CD14-positive monocyte (primary cell): Measurements from ENCODE around the gene TMEM116. TPM values are rescaled to one million over a fixed set of nuclear protein-coding genes. Genes with fewer than 3 reads are reported as not detected.

Experiments
- DNase-seq, 3 donors: peaks; one replicate each; pipeline ENCODE4 v3.0.0-alpha.2; 2011 to 2022
- H2AFZ ChIP-seq: 2 replicates; pipeline ENCODE4 v1.6.0; 2012; ENCODE audit warnings: mild to moderate bottlenecking, low read depth, low read length, inconsistent platforms; ENCODE audit not compliant: insufficient read depth, poor library complexity, severe bottlenecking
- H3K27ac ChIP-seq, 2 donors: 1 replicate in 1 of 2; 2 replicates in 1 of 2; pipeline ENCODE4 v1.5.1; 2012 to 2013; ENCODE audit warnings: low read length in 2 of 2, control low read depth in 1 of 2, inconsistent platforms in 1 of 2, low read depth in 1 of 2, mild to moderate bottlenecking in 1 of 2
- H3K27me3 ChIP-seq, 2 donors: one replicate each; pipeline versions ENCODE4 v1.6.0 to v1.6.1; 2011 to 2013; ENCODE audit warnings: low read length in 2 of 2; ENCODE audit not compliant: control insufficient read depth in 2 of 2, insufficient read depth in 2 of 2
- H3K36me3 ChIP-seq, 2 donors: replicated peaks in 1 of 2; 1 replicate in 1 of 2; 2 replicates in 1 of 2; pipeline versions ENCODE4 v1.5.1 to v1.6.1; 2012 to 2013; ENCODE audit warnings: low read length in 2 of 2, control low read depth in 1 of 2, inconsistent platforms in 1 of 2, mild to moderate bottlenecking in 1 of 2; ENCODE audit not compliant: insufficient read depth in 2 of 2, control insufficient read depth in 1 of 2
- H3K4me1 ChIP-seq, 2 donors: 1 replicate in 1 of 2; 2 replicates in 1 of 2; pipeline versions ENCODE4 v1.5.1 to v1.6.1; 2012 to 2013; ENCODE audit warnings: low read length in 2 of 2, control low read depth in 1 of 2, inconsistent platforms in 1 of 2, mild to moderate bottlenecking in 1 of 2, moderate library complexity in 1 of 2; ENCODE audit not compliant: insufficient read depth in 2 of 2, control insufficient read depth in 1 of 2
- H3K4me2 ChIP-seq: replicated peaks from 2 replicates; pipeline ENCODE3; 2012; ENCODE audit warnings: low read length, moderate library complexity, mild to moderate bottlenecking; ENCODE audit not compliant: poor library complexity, severe bottlenecking; ENCODE audit errors: extremely low read depth
- H3K4me3 ChIP-seq, 3 experiments: fragments of 200-600 bp in 1 of 3; sonication (generic) in 1 of 3; replicated peaks in 1 of 3; 1 replicate in 2 of 3; 2 replicates in 1 of 3; pipeline ENCODE4 v1.5.1; 2011 to 2013; ENCODE audit warnings: low read length in 3 of 3, mild to moderate bottlenecking in 3 of 3, control low read depth in 2 of 3, low read depth in 2 of 3, inconsistent platforms in 1 of 3, moderate library complexity in 1 of 3
- H3K79me2 ChIP-seq: 2 replicates; pipeline ENCODE4 v1.6.0; 2012; ENCODE audit warnings: mild to moderate bottlenecking, control low read depth, inconsistent platforms, low read length, moderate library complexity; ENCODE audit not compliant: insufficient read depth
- H3K9ac ChIP-seq: 2 replicates; pipeline ENCODE4 v1.6.0; 2017; ENCODE audit warnings: low read length, mild to moderate bottlenecking; ENCODE audit not compliant: insufficient read depth, poor library complexity, severe bottlenecking
- H3K9me3 ChIP-seq, 2 donors: replicated peaks in 1 of 2; 1 replicate in 1 of 2; 2 replicates in 1 of 2; pipeline versions ENCODE4 v1.5.1 to v1.6.1; 2012 to 2013; ENCODE audit warnings: low read length in 2 of 2, control low read depth in 1 of 2; ENCODE audit not compliant: control insufficient read depth in 1 of 2, insufficient read depth in 1 of 2
- H4K20me1 ChIP-seq: 2 replicates; pipeline ENCODE4 v1.6.0; 2012; ENCODE audit warnings: mild to moderate bottlenecking, low read length, control low read depth, moderate library complexity; ENCODE audit not compliant: insufficient read depth
- H3K27ac Mint-ChIP-seq, 7 donors: one replicate each; pipeline ENCODE4 v1.8.0; 2020; ENCODE audit warnings: mild to moderate bottlenecking in 7 of 7, mixed read lengths in 7 of 7, moderate library complexity in 6 of 7, inconsistent platforms in 2 of 7
- H3K27me3 Mint-ChIP-seq, 3 donors: one replicate each; pipeline ENCODE4 v1.8.0; 2021 to 2022; ENCODE audit warnings: low read depth in 3 of 3, mild to moderate bottlenecking in 3 of 3, mixed read lengths in 3 of 3, moderate library complexity in 3 of 3, inconsistent platforms in 1 of 3
- H3K36me3 Mint-ChIP-seq, 2 donors: one replicate each; pipeline ENCODE4 v1.8.0; 2020; ENCODE audit warnings: mixed read lengths in 2 of 2, inconsistent platforms in 1 of 2, mild to moderate bottlenecking in 1 of 2
- H3K4me1 Mint-ChIP-seq: one replicate; pipeline ENCODE4 v1.8.0; 2020; ENCODE audit warnings: mild to moderate bottlenecking, mixed read lengths
- H3K4me3 Mint-ChIP-seq, 2 donors: one replicate each; pipeline ENCODE4 v1.8.0; 2020; ENCODE audit warnings: mild to moderate bottlenecking in 2 of 2, mixed read lengths in 2 of 2, moderate library complexity in 1 of 2
- H3K9me3 Mint-ChIP-seq, 7 donors: one replicate each; pipeline ENCODE4 v1.8.0; 2020 to 2022; ENCODE audit warnings: mixed read lengths in 7 of 7, mild to moderate bottlenecking in 6 of 7, moderate library complexity in 6 of 7, inconsistent platforms in 2 of 7
- WGBS: methylation state at CpG from one replicate; pipeline ENCODE4 v1.1.5; 2013; ENCODE audit warnings: missing lambda C conversion rate; ENCODE audit not compliant: insufficient coverage; 5-methylcytosine and 5-hydroxymethylcytosine counted together
- intact Hi-C, 2 donors: fragments of 100-400 bp; cut with micrococcal nuclease; formaldehyde crosslinking; loops; one replicate each; pipeline versions ENCODE4 v1.15.0 to v1.15.1; 2023
- polyA plus RNA-seq, 3 donors: library from polyadenylated mRNA; depleted of rRNA in 1 of 3; unstranded in 2 of 3; stranded (reverse) in 1 of 3; fragments of 300-500 nt in 2 of 3; fragments of >200 nt in 1 of 3; fragmentation: Illumina TruSeq in 2 of 3; gene quantifications; 1 replicate in 2 of 3; 2 replicates in 1 of 3; pipeline ENCODE4 v1.2.3, GENCODE V29; 2012 to 2021
- TF ChIP-seq, protein P1 (sequence below): fragments of 200-600 bp; IDR thresholded peaks from one replicate; pipeline ENCODE4 v1.8.0; 2022; ENCODE audit warnings: antibody characterized with exemption, mild to moderate bottlenecking

Gene TMEM116
- polyA plus RNA-seq, 3 donors = 5.6 to 11.6 (median 8.3) TPM

DNA sequence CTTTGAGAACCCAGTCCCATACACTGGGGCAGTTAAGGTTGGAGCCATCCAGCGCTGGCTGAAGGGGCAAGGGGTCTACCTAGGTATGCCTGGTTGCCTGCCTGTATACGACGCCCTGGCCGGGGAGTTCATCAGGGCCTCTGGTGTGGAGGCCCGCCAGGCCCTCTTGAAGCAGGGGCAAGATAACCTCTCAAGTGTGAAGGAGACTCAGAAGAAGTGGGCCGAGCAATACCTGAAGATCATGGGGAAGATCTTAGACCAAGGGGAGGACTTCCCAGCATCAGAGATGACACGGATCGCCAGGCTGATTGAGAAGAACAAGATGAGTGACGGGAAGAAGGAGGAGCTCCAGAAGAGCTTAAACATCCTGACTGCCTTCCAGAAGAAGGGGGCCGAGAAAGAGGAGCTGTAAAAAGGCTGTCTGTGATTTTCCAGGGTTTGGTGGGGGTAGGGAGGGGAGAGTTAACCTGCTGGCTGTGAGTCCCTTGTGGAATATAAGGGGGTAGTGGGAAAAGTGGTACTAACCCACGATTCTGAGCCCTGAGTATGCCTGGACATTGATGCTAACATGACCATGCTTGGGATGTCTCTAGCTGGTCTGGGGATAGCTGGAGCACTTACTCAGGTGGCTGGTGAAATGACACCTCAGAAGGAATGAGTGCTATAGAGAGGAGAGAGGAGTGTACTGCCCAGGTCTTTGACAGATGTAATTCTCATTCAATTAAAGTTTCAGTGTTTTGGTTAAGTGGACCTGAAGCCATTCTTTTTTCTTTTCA is 9.5 kb upstream of the TMEM116 start:
- Histone ChIP-seq H3K79me2 (peaks cover 71% of the 10 kb centered on the region), H4K20me1 (peaks cover 89% of the 10 kb centered on the region), H3K4me2 (no peak overlapping the region), H3K9me3 (no peaks in the 10 kb centered on the region), H3K27ac (peak overlapping the region in 1 of 2 donors; percentile 50), H3K36me3 (peaks cover 61 to 83% of the 10 kb centered on the region in 2 donors), H2AFZ (no peak overlapping the region), H3K27me3 (no peaks in the 10 kb centered on the region), H3K4me1 (peaks cover 4 to 10% of the 10 kb centered on the region in 2 donors), H3K9ac (no peak overlapping the region), H3K4me3 (no peak overlapping the region)
- TF ChIP-seq, protein P1, sequence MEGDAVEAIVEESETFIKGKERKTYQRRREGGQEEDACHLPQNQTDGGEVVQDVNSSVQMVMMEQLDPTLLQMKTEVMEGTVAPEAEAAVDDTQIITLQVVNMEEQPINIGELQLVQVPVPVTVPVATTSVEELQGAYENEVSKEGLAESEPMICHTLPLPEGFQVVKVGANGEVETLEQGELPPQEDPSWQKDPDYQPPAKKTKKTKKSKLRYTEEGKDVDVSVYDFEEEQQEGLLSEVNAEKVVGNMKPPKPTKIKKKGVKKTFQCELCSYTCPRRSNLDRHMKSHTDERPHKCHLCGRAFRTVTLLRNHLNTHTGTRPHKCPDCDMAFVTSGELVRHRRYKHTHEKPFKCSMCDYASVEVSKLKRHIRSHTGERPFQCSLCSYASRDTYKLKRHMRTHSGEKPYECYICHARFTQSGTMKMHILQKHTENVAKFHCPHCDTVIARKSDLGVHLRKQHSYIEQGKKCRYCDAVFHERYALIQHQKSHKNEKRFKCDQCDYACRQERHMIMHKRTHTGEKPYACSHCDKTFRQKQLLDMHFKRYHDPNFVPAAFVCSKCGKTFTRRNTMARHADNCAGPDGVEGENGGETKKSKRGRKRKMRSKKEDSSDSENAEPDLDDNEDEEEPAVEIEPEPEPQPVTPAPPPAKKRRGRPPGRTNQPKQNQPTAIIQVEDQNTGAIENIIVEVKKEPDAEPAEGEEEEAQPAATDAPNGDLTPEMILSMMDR = no peak
- DNase-seq = no peak
- Mint-ChIP-seq H3K36me3 (peaks cover 56 to 80% of the 10 kb centered on the region in 2 donors), H3K4me3 (no peak overlapping the region), H3K9me3 (no peaks in the 10 kb centered on the region), H3K27ac (peak overlapping the region in 4 of 7 donors; percentile 42 to 72 (median 57)), H3K27me3 (no peaks in the 10 kb centered on the region), H3K4me1 (peaks cover 24% of the 10 kb centered on the region)
- intact Hi-C loops = no loop called here
- 98% methylated on average over 11 of the region's 11 CpGs for WGBS

DNA sequence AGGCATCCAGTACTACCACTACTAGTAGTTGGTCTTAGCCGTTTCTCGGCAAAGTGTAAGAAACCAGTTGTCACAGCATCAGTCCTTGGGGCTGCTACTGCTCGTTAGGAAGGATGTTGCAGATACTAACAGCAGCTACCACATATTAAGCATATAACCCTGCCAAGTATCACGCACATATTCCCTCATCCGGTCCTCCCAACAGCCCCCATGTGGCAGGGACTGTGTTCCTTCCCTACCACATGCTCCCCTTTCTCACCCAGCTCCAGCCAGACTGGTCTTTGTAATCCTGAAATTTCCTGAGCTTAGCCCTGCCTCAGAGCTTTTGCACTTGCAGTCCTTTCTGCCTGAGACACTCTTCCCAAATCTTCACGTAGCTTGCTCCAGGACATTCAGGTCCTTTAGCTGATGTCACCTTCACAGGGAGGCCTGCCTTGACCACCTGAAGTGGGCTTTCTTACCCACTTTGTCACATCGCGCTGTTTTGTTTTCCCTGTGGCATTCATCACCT is 8.0 kb upstream of the TMEM116 start:
- DNase-seq = no peak
- 95% methylated on average over 5 of the region's 8 CpGs for WGBS
- intact Hi-C loops = no loop called here
- peaks cover 85% of the 10 kb centered on the region for H3K79me2 ChIP-seq
- no peak overlapping the region for H3K27ac ChIP-seq
- no peak overlapping the region for H3K4me2 ChIP-seq
- H3K36me3 ChIP-seq = peaks cover 68 to 91% of the 10 kb centered on the region in 2 donors
- Mint-ChIP-seq H3K27me3 (no peaks in the 10 kb centered on the region), H3K27ac (peak overlapping the region in 1 of 7 donors; percentile 28), H3K4me1 (peaks cover 27% of the 10 kb centered on the region), H3K9me3 (peaks cover 0 to under 1% (median 0%) of the 10 kb centered on the region in 7 donors), H3K4me3 (no peak overlapping the region), H3K36me3 (peaks cover 58 to 87% of the 10 kb centered on the region in 2 donors)
- H4K20me1 ChIP-seq = peaks cover 100% of the 10 kb centered on the region
- no peak overlapping the region for H3K9ac ChIP-seq
- peaks cover 6 to 12% of the 10 kb centered on the region in 2 donors for H3K4me1 ChIP-seq
- H2AFZ ChIP-seq = no peak overlapping the region
- H3K9me3 ChIP-seq = no peaks in the 10 kb centered on the region
- H3K27me3 ChIP-seq = no peaks in the 10 kb centered on the region
- no peak overlapping the region for H3K4me3 ChIP-seq
- TF ChIP-seq, protein P1 = no peak
